NCI-H82 treated with DMSO at 0.1 percent for 48 hours (cell line): Measurements from ENCODE around the gene RNF126.

Experiments used
- DNase-seq: peaks from one replicate; lab custom pipeline; 2025; ENCODE audit not compliant: unreplicated experiment; lab: John Stamatoyannopoulos, UW

RNF126 gene

DNA sequence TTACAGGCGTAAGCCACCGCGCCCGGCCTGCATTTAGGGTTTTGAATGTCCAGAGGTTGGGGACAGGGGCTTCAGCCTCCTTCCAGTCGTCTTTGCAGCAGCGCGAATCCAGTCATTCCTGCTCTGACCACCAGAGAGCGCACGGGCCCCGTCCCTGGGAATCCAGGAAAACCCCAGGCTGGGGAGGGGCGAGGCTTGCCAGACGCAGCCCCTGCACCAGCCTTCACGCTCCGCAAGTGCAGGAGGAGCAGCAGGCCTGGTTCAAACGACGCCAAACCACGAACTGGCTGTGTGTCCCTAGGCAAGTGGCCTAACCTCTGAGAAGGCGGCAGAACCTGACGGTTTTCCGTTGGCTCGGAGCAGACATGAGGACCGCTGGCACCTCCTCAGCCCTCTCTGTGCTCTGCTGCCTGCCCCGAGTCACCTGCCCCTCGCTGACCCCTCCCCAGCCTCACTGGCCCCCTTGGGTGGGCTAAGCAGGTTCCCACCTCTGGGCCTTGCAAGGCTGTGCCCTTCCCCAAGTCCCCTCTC is 2.0 kb upstream of the RNF126 start:
- peak; percentile 63 for DNase-seq

- DNase-seq, result no peak
Observed at GRCh38 chr19:663682-664117, 686 bp upstream of the RNF126 start.

GRCh38 chr19:662207-662961 is 630 bp downstream of the RNF126 start:
- DNase-seq, result no peak

DNA sequence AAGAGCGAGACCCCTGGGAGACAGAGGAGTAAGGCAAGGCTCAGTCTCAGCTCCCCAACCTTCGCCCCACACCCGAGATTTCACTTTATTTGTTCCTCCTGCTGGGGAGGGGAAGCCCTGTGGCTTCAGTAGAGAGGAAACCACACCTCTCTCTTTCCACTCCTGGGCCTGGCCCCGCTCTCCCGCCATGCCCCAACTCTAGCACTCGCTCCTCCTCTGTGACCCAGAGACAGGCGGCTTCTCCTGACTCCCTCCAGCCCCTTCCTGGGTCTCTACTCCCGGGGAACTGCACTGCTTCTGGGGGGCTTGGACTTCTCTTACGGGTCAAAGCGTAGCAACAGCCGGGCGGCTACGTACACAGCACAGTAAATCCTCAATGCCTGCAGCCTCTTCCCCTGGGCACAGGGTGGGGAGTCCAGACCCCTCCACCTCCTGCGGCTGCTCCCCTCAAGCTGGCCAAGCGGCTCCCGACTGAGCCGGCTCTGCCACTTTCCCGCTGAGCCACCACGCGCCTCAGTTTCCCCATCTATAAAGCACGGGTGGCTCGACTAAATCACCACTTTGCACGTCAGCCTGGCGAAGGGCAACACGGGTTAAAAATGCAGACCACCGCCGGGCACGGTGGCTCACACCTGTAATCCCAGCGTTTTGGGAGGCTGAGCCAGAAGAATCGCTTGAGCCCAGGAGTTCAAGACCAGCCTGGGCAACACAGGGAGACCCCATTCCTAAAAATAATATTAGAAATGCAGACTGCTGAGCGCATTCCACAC is 1.4 kb downstream of the RNF126 start:
- DNase-seq, result no peak

- DNase-seq, result no peak
Observed at GRCh38 chr19:660793-661426, 2.1 kb downstream of the RNF126 start.

DNA sequence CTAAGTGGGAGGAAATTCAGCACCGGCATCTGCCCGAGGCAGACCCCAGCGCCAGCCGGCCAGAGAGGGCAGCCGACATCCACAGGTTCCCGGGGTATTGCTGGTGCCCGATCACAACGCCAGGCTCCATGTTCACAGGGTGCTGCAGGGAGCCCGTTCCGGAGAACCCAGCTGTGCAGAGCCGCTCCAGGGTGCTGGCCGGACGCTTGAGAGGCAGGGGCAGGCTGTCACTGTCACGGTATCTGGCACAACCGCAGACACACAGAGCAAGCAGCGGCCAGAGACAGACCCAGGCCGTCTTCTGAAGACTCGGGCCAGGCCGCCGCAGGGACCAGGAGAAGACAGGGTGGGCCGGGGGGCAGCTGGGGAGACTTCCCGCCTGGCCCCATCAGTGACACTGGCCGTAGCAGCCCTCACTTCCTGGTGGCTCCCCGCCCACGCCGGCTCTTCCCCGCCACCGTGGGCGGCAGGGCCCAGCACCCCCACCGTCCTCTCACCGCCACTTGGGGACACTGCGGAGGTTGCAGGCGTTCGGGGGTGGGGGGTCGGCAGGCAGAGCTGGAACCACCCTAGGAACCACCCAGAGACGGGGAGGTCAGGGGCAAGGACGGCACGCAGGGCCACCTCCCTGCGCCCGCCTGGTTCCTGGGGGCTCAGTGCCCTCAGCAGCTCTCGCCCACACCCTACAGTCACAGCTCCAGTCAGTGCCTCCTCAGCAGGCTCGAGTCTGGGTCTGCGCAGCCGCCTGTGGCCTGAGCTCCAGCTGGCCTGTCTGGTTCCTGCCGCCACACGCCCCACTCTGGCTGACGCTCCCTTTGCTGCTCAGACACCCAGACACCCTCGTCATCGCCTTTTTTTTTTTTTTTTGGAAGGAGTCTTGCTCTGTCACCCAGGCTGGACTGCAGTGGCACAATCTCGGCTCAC is 3.8 kb downstream of the RNF126 start:
- no peak for DNase-seq

DNA sequence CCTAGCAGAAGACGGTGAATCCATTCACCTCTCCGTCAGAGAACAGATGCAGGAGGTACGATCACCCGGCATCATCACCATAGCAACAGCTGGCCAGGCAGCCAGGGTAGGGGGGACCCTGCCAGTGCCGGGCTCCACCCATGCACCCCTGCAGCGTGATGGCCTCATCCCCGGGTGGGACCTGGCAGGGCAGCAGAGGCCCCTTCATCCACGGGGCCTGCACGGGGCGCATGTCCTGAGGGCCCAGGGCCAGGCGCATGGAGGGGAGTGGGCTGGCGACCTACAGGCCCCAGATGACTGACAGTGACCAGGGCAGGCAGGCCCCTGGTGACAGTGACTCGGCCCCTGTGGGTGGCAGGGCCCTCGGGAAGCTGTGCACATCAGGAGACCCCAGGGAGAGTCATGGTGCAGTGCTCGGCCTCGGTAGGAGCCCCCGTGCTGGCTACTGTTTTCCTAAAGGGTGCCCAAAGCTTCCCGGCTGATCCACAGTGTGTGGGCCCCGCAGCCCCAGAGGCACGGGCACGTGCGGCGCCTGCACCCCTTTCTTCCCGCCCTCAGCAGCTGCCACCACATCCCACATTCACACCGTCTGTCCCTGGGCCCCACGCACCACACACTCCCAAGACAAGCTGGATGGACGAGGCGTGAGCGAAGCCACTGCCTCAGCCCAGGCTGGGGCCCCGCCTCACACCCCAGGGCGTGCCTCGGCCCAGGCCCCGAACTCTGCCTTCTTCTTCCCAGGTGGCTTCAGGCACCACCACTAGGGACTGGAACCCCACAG is 4.8 kb downstream of the RNF126 start:
- DNase-seq, result no peak

DNA sequence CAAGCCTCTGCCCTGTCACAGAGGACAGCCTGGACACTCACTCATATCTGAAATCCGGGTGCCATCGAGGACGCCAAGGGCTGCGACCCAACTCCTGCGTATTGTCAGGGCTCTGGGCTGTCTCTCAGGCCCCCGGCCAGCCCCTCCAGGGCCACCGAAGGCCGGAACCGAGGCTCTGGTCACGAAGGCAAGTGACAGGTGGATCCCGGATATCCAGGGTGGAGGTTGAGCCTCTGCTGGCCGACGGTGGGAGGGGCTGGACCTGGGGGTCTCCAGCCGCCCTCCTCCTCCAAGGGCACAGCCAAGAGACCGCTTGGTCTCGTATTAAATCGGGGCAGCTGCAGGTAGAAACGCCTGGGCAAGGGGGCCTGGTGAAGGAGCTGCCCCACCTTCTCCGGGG is 5.4 kb downstream of the RNF126 start:
- DNase-seq, result no peak

GRCh38 chr19:656751-657559 is 6.1 kb downstream of the RNF126 start:
- DNase-seq, result no peak

- no peak for DNase-seq
Observed at GRCh38 chr19:655691-656090, 7.3 kb downstream of the RNF126 start.

- no peak for DNase-seq
Observed at GRCh38 chr19:653425-653824, 9.6 kb downstream of the RNF126 start.

DNA sequence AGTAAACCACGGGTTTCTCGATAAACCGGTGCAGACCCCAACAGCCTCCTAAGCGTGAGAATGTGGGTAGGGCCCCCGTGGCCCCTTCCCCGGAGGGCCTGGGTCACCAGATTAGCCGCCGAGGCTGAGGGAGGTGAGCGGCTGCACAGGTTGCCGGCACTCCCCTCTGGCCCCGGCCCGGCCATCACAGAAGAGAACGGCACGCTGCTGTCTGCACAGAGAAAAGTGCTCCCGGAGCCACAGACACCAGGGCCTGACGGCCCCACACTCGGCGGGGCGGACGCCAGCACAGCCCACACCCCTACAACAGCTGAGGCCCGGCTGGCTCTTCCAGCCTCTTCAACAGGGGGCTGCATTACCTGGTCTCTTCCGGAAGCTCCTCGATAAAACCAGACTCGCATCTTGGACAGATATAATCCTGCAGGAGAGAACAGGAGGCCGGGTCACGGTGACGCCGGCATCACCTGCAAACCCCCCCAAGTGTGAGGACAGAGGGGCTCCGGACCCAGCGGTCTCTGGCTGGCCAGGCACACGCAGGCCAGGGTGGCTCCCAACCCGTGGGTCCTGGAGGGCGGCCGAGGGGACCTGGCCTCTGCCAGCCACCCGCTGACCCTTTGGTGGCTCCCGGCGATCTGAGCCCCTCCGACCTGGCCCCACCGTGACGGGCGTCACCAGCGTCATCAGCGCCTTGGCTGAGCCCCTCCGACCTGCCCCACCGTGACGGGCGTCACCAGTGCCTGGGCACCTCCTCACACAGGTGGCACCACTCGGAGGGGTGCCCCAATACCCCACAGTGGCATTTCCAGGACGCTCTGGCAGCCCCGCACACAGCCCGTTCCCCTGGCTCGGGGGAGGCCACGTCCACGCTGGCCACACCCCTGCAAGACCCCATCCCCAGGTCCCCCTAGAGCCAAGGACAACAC is 10.3 kb downstream of the RNF126 start:
- no peak for DNase-seq

GRCh38 chr19:651991-652390 is 11.0 kb downstream of the RNF126 start:
- no peak for DNase-seq

- no peak for DNase-seq
Observed at GRCh38 chr19:651114-651818, 11.7 kb downstream of the RNF126 start.

DNA sequence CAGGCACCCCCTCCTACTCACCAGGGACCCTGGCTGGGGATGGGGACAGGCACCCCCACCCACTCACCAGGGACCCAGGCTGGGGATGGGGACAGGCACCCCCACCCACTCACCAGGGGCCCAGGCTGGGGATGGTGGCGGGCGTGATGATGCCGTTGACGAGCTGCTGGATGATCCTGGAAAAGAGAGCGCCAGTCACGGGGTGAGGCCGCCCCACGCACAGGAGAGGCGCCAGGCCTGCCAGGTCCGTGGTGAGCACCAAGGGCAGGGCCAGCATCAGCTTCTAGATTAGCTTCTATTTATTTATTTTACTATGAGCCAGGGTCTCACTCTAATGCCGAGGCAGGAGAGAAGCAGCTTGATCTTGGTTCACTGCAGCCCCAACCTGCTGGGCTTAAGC is 12.9 kb downstream of the RNF126 start:
- DNase-seq, result no peak

DNA sequence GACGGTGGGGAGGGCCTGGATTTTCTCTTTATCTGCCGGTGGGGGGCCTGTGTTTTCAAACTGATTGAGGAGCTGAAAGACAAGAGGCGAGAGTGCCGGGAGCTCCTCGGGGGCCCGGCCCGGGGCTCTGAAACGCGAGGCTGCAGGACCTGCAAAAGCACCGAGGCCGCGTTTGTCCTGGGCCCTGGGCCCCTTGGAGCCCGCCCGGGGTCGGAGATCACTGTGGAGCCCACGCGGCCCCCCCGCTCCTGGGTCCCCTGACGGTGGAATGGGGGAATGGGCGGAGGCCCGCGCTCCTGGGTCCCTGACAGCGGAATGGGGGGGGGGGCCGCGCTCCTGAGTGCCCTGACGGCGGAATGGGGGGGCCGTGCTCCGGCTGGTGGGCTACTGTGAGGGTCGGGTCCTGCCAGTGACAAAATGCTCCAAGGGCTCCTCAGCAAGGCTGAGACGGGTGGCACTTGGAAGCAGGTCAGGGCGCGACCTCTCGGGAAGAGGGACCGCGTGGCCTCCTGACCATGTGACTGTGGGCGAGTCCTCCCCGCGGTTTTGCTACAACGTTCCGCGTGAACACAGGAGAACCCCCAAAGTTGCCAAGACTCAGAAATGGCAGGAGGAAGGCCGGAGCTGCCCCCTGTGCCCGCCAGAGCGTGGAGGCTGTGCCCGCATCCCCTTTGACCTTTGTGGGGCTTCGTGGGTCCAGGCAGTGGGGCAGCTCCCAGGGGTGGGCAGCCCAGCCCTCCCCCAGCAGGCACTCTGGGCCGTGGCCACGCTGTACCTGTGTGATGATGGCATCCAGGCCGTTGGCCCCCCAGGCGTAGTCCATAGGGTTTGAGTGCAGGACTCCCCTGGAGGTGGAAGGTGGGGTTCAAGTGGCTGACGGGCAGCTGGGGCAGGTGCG is 13.9 kb downstream of the RNF126 start:
- no peak for DNase-seq
